ENCODE data around the gene PPP3CA.

PPP3CA gene

GRCh38 chr4:101329592-101329991, 17.7 kb downstream of the PPP3CA start:
- no peak for DNase-seq

- DNase-seq: no peak
Measured at GRCh38 chr4:101328063-101328602, 19.2 kb downstream of the PPP3CA start.

GRCh38 chr4:101326576-101326975, 20.8 kb downstream of the PPP3CA start:
- DNase-seq: no peak

- DNase-seq: no peak
Measured at GRCh38 chr4:101322743-101323142, 24.6 kb downstream of the PPP3CA start.

- no peak for DNase-seq
Measured at GRCh38 chr4:101321481-101322042, 25.8 kb downstream of the PPP3CA start.

GRCh38 chr4:101315786-101316185, 31.5 kb downstream of the PPP3CA start:
- DNase-seq: no peak

- DNase-seq: no peak
Measured at GRCh38 chr4:101315041-101315440, 32.3 kb downstream of the PPP3CA start.

- DNase-seq: no peak
Measured at GRCh38 chr4:101309925-101310324, 37.4 kb downstream of the PPP3CA start.

GRCh38 chr4:101307899-101308298, 39.4 kb downstream of the PPP3CA start:
- no peak for DNase-seq

- no peak for DNase-seq
Measured at GRCh38 chr4:101306764-101307615, 40.3 kb downstream of the PPP3CA start.

GRCh38 chr4:101306225-101306624, 41.1 kb downstream of the PPP3CA start:
- DNase-seq: no peak

GRCh38 chr4:101304916-101305315, 42.4 kb downstream of the PPP3CA start:
- DNase-seq: no peak

- no peak for DNase-seq
Measured at GRCh38 chr4:101299899-101300540, 47.3 kb downstream of the PPP3CA start.

- no peak for DNase-seq
Measured at GRCh38 chr4:101299021-101299420, 48.3 kb downstream of the PPP3CA start.

- no peak for DNase-seq
Measured at GRCh38 chr4:101295691-101296090, 51.6 kb downstream of the PPP3CA start.

- DNase-seq: no peak
Measured at GRCh38 chr4:101294597-101294996, 52.7 kb downstream of the PPP3CA start.

GRCh38 chr4:101292901-101293300, 54.4 kb downstream of the PPP3CA start:
- DNase-seq: no peak

GRCh38 chr4:101292214-101292613, 55.1 kb downstream of the PPP3CA start:
- DNase-seq: no peak

GRCh38 chr4:101291198-101291597, 56.1 kb downstream of the PPP3CA start:
- DNase-seq: no peak

GRCh38 chr4:101290654-101291053, 56.7 kb downstream of the PPP3CA start:
- DNase-seq: no peak

GRCh38 chr4:101289306-101289705, 58.0 kb downstream of the PPP3CA start:
- no peak for DNase-seq

GRCh38 chr4:101288365-101289145, 58.8 kb downstream of the PPP3CA start:
- DNase-seq: no peak

- no peak for DNase-seq
Measured at GRCh38 chr4:101287324-101287723, 60.0 kb downstream of the PPP3CA start.
